ENCODE measurements around the gene IFNK. TPM values are rescaled to one million over a fixed set of nuclear protein-coding genes. Genes with fewer than 3 reads are reported as not detected.

The IFNK gene
- total and polyA plus RNA-seq, 5 donors from 2014 or later, result not detected

DNA sequence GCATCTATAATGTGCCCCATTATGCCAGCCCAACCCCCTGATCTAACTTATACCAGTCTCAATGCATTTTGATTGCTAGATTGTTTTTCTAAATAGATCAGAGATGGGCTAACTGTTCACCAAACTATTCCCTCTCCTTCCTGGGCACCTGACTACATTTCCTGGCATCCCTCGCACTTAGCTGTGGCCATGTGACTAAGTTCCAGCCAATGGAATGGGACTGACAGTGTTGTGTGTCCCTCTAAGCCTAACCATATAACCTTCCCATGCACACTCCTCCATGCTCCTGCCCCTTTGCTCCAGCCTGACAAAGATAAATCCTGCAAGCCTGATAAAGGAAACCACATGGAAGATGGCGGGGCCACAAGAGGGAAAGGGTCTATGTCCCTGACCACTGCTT is 12.3 kb upstream of the IFNK start:
- Mint-ChIP-seq H3K27ac (no peak overlapping the region), H3K36me3 (no peaks in the 10 kb centered on the region), H3K27me3 (no peaks in the 10 kb centered on the region), H3K9me3 (peaks cover 0 to 2% (median 0%) of the 10 kb centered on the region in 7 donors), H3K4me3 (no peak overlapping the region), H3K4me1 (peaks cover 0 to 2% (median 0%) of the 10 kb centered on the region in 4 donors)
- no peaks in the 10 kb centered on the region for H3K9me3 ChIP-seq (ENCODE audit: control insufficient read depth in 2 of 2, low read length in 2 of 2)
- H3K4me3 ChIP-seq (ENCODE audit: low read depth, low read length), result no peak overlapping the region
- H3K36me3 ChIP-seq (ENCODE audit: control insufficient read depth, insufficient read depth, low read length), result no peaks in the 10 kb centered on the region
- ATAC-seq (ENCODE audit: low read depth in 2 of 2) (no peak), DNase-seq (no peak)
- H3K4me1 ChIP-seq (ENCODE audit: control insufficient read depth, insufficient read depth, low read length, poor library complexity, severe bottlenecking), result no peaks in the 10 kb centered on the region
- no peak overlapping the region for H3K27ac ChIP-seq (ENCODE audit: insufficient read depth, low read length, poor library complexity, severe bottlenecking)
- no peaks in the 10 kb centered on the region for H3K27me3 ChIP-seq (ENCODE audit: control insufficient read depth, insufficient read depth, low read length)

DNA sequence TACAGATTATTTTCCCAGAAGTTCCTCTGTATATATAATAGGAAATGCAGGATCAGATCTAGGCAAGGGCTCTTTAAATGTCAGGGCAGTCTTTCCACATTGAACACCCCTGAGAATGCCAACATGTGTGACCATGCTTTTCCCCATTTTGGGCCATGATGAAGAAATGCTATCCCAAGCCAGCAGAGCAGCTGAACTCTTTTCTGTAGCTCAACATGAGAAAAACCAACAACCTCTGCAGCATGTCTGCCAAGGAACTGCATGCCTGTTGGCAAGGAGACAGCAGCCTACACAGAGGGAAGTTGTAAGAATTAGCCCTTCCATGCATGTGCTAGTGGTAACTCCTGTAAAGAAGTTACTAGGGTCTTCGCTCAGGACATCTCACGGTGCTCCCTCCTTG is 9.5 kb upstream of the IFNK start:
- H3K27ac Mint-ChIP-seq, result no peak overlapping the region
- Histone ChIP-seq H3K27me3 (ENCODE audit: control insufficient read depth, insufficient read depth, low read length) (no peaks in the 10 kb centered on the region), H3K27ac (ENCODE audit: insufficient read depth, low read length, poor library complexity, severe bottlenecking) (no peak overlapping the region), H3K9me3 (ENCODE audit: control insufficient read depth in 2 of 2, low read length in 2 of 2) (no peaks in the 10 kb centered on the region), H3K4me3 (ENCODE audit: low read depth, low read length) (no peak overlapping the region), H3K36me3 (ENCODE audit: control insufficient read depth, insufficient read depth, low read length) (no peaks in the 10 kb centered on the region), H3K4me1 (ENCODE audit: control insufficient read depth, insufficient read depth, low read length, poor library complexity, severe bottlenecking) (no peaks in the 10 kb centered on the region)
- ATAC-seq (ENCODE audit: low read depth in 2 of 2), result no peak
- H3K4me3 Mint-ChIP-seq, result no peak overlapping the region
- H3K27me3 Mint-ChIP-seq, result no peaks in the 10 kb centered on the region
- H3K36me3 Mint-ChIP-seq, result no peaks in the 10 kb centered on the region
- H3K4me1 Mint-ChIP-seq, result peaks cover 0 to 2% (median 0%) of the 10 kb centered on the region in 4 donors
- DNase-seq, result no peak
- H3K9me3 Mint-ChIP-seq, result peaks cover 0 to 2% (median 0%) of the 10 kb centered on the region in 7 donors

DNA sequence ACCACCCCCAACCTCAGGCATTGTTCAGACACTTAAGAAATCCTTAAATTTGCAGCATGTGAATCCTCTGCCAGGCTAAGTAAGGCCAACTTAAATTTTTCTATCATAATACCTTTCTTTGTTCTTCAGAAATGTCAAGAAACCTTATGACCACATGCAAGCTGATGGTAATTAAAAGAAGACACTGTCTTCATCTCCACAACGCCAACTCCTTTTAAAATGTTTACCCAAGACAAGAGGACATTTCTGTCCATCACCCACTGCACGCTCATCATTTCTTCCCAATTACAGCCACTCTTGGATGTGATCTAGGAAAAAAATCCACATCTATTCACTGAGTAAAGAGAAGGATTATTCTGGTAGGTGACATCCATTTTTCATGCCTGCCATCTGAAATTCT is 6.1 kb upstream of the IFNK start:
- no peaks in the 10 kb centered on the region for H3K27me3 ChIP-seq (ENCODE audit: control insufficient read depth, insufficient read depth, low read length)
- Mint-ChIP-seq H3K36me3 (peaks cover 3% of the 10 kb centered on the region), H3K27me3 (no peaks in the 10 kb centered on the region), H3K27ac (no peak overlapping the region), H3K4me1 (peaks cover 0 to 4% (median 0%) of the 10 kb centered on the region in 4 donors), H3K4me3 (no peak overlapping the region), H3K9me3 (no peaks in the 10 kb centered on the region)
- ATAC-seq (ENCODE audit: low read depth in 2 of 2) (no peak), DNase-seq (no peak)
- no peak overlapping the region for H3K4me3 ChIP-seq (ENCODE audit: low read depth, low read length)
- H3K9me3 ChIP-seq (ENCODE audit: control insufficient read depth in 2 of 2, low read length in 2 of 2), result no peaks in the 10 kb centered on the region
- no peaks in the 10 kb centered on the region for H3K36me3 ChIP-seq (ENCODE audit: control insufficient read depth, insufficient read depth, low read length)
- H3K4me1 ChIP-seq (ENCODE audit: control insufficient read depth, insufficient read depth, low read length, poor library complexity, severe bottlenecking), result no peaks in the 10 kb centered on the region
- no peak overlapping the region for H3K27ac ChIP-seq (ENCODE audit: insufficient read depth, low read length, poor library complexity, severe bottlenecking)

DNA sequence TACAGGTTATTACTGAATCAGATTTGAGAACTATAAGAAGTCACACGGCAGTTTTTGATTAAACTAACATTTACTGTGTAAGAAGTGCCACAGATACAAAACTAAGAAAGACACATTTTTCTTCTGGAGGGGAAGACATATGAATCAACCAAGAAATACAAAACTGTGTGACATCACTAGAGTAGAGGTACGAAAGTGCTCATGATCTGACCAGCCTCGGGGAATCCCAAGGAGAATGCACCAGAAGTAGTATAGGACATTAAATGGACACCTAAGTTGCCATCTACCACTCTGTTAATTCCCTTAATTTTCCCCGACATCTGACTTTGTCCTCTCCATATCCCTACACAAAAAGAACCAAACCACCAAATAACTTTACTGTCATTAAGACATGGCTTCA is 5.3 kb upstream of the IFNK start:
- ATAC-seq (ENCODE audit: low read depth in 2 of 2) (no peak), DNase-seq (no peak)
- Histone ChIP-seq H3K27me3 (ENCODE audit: control insufficient read depth, insufficient read depth, low read length) (no peaks in the 10 kb centered on the region), H3K4me1 (ENCODE audit: control insufficient read depth, insufficient read depth, low read length, poor library complexity, severe bottlenecking) (no peaks in the 10 kb centered on the region), H3K9me3 (ENCODE audit: control insufficient read depth in 2 of 2, low read length in 2 of 2) (no peaks in the 10 kb centered on the region), H3K36me3 (ENCODE audit: control insufficient read depth, insufficient read depth, low read length) (no peaks in the 10 kb centered on the region), H3K27ac (ENCODE audit: insufficient read depth, low read length, poor library complexity, severe bottlenecking) (no peak overlapping the region), H3K4me3 (ENCODE audit: low read depth, low read length) (no peak overlapping the region)
- H3K4me1 Mint-ChIP-seq, result peaks cover 0 to 4% (median 0%) of the 10 kb centered on the region in 4 donors
- H3K9me3 Mint-ChIP-seq, result no peaks in the 10 kb centered on the region
- peaks cover 3% of the 10 kb centered on the region for H3K36me3 Mint-ChIP-seq
- H3K4me3 Mint-ChIP-seq, result no peak overlapping the region
- no peak overlapping the region for H3K27ac Mint-ChIP-seq
- no peaks in the 10 kb centered on the region for H3K27me3 Mint-ChIP-seq

DNA sequence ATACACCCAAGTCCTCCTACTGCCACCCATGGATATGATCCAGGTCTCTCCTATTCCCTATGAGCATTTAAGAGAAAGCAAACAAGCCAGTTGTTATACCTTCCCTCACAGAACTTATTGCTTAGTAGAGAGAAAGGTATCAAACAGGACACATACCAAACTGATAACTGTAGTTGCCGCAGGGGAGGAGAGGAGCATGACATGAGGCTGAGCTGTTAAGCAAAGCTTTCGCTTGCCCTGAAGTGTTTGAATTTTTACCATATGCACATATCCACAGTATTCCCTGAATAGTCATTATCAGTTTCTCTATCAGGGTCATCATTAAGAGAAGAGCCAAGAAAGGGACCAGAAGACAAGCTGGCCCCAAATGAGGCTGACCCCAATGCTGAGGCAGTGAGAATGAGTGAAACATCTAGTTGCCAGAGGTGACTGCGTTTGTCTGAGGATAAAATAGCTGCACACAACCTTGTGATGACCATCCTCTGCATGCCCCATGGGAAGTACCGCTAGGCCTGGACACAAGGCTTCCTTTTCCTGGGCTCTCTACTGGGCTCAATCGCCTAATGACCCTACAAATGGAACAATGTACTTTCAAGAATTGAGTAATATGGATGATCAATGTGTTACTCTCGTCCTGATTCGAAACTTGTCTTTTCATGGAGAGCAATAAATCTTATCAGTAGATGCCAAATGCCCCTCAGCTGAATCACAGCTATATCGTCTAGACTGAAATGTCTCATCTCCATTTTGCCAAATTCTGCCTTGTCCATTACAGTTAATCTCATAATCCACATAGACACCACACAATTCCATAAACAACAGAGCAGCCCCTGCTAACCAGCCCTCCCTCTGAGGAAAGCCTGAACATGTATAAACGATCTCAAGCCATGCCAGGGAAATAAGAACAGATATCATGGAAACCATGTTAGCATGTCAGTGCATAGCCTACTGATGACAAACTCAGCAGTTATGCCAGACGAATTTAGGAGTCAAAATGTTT is 4.3 kb upstream of the IFNK start:
- no peaks in the 10 kb centered on the region for H3K27me3 Mint-ChIP-seq
- H3K9me3 Mint-ChIP-seq, result no peaks in the 10 kb centered on the region
- Histone ChIP-seq H3K4me1 (ENCODE audit: control insufficient read depth, insufficient read depth, low read length, poor library complexity, severe bottlenecking) (no peaks in the 10 kb centered on the region), H3K27ac (ENCODE audit: insufficient read depth, low read length, poor library complexity, severe bottlenecking) (no peak overlapping the region), H3K27me3 (ENCODE audit: control insufficient read depth, insufficient read depth, low read length) (peaks cover 4% of the 10 kb centered on the region), H3K9me3 (ENCODE audit: control insufficient read depth in 2 of 2, low read length in 2 of 2) (no peaks in the 10 kb centered on the region), H3K36me3 (ENCODE audit: control insufficient read depth, insufficient read depth, low read length) (no peaks in the 10 kb centered on the region), H3K4me3 (ENCODE audit: low read depth, low read length) (no peak overlapping the region)
- ATAC-seq (ENCODE audit: low read depth in 2 of 2), result no peak
- H3K27ac Mint-ChIP-seq, result no peak overlapping the region
- H3K36me3 Mint-ChIP-seq, result peaks cover 3% of the 10 kb centered on the region
- DNase-seq, result no peak
- no peak overlapping the region for H3K4me3 Mint-ChIP-seq
- H3K4me1 Mint-ChIP-seq, result peaks cover 0 to 4% (median 0%) of the 10 kb centered on the region in 4 donors

DNA sequence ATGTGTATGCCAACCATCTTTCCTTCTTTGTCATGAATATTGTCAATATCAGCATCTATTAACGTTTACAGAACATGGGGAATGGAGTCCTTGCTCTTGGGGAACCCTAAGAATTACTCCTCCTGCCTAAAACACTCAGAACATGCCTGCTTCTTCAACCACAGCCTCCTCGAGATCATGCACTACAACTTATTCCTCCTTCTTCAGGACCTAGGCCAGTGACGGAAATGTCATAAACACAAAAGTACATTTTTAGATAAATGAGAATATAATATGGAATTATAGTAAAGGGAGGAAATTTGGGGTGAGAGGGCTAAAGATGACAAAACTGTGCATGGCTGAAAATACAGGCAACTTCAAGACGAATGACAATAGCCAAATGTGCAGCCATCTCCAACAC is 3.1 kb upstream of the IFNK start:
- peaks cover 3% of the 10 kb centered on the region for H3K27me3 Mint-ChIP-seq
- H3K4me3 Mint-ChIP-seq, result no peak overlapping the region
- Histone ChIP-seq H3K27ac (ENCODE audit: insufficient read depth, low read length, poor library complexity, severe bottlenecking) (no peak overlapping the region), H3K4me3 (ENCODE audit: low read depth, low read length) (no peak overlapping the region), H3K4me1 (ENCODE audit: control insufficient read depth, insufficient read depth, low read length, poor library complexity, severe bottlenecking) (no peaks in the 10 kb centered on the region), H3K36me3 (ENCODE audit: control insufficient read depth, insufficient read depth, low read length) (no peaks in the 10 kb centered on the region), H3K27me3 (ENCODE audit: control insufficient read depth, insufficient read depth, low read length) (peaks cover 4% of the 10 kb centered on the region), H3K9me3 (ENCODE audit: control insufficient read depth in 2 of 2, low read length in 2 of 2) (no peaks in the 10 kb centered on the region)
- no peak overlapping the region for H3K27ac Mint-ChIP-seq
- ATAC-seq (ENCODE audit: low read depth in 2 of 2) (no peak), DNase-seq (no peak)
- peaks cover 3% of the 10 kb centered on the region for H3K36me3 Mint-ChIP-seq
- no peaks in the 10 kb centered on the region for H3K9me3 Mint-ChIP-seq
- H3K4me1 Mint-ChIP-seq, result peaks cover 0 to 4% (median 0%) of the 10 kb centered on the region in 4 donors

DNA sequence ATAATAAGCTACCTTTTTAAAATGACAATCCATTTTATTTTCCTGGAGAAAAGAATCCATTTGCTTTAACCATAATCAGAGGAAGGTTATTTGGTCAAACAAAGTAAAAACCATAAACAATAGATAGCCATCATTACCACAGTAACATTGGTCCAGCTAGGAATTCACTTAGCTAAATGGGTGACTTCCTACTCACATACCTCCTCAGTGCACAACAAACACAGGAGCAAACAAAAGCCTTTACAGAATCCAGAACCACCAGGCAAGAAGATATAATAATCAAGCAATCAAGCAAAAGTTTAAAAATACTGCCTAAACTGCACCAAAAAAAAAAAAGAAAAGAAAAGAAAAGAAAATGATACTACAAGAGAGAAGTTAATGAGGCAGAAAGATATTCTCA is 949 bp upstream of the IFNK start:
- Mint-ChIP-seq H3K27ac (no peak overlapping the region), H3K9me3 (no peaks in the 10 kb centered on the region), H3K4me1 (peaks cover 0 to 6% (median 1%) of the 10 kb centered on the region in 4 donors), H3K4me3 (no peak overlapping the region), H3K27me3 (peaks cover 25% of the 10 kb centered on the region), H3K36me3 (peaks cover 3% of the 10 kb centered on the region)
- no peak overlapping the region for H3K27ac ChIP-seq (ENCODE audit: insufficient read depth, low read length, poor library complexity, severe bottlenecking)
- ATAC-seq (ENCODE audit: low read depth in 2 of 2), result no peak
- H3K4me1 ChIP-seq (ENCODE audit: control insufficient read depth, insufficient read depth, low read length, poor library complexity, severe bottlenecking), result peaks cover 2% of the 10 kb centered on the region
- peaks cover 12% of the 10 kb centered on the region for H3K27me3 ChIP-seq (ENCODE audit: control insufficient read depth, insufficient read depth, low read length)
- H3K4me3 ChIP-seq (ENCODE audit: low read depth, low read length), result no peak overlapping the region
- no peaks in the 10 kb centered on the region for H3K36me3 ChIP-seq (ENCODE audit: control insufficient read depth, insufficient read depth, low read length)
- no peaks in the 10 kb centered on the region for H3K9me3 ChIP-seq (ENCODE audit: control insufficient read depth in 2 of 2, low read length in 2 of 2)
- DNase-seq, result no peak

DNA sequence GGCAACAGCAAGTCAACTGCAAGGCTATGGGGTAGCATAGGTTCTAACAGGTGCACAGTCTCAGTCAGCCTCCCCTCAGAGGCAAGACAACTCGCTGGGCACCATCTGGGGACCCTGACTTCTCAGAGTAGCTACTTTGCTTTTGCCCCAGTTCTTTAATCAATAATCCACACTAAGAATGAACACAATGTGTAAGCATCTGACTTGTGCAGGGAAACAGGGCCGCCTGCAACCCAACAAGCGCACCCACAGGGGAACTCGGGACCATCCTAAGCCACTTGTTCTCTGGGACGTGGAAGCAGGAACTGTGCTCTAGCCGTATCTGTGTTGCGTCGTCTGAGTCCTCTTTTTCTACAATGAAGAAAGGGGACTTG is 3.6 kb downstream of the IFNK start:
- H3K27me3 Mint-ChIP-seq, result peaks cover 41% of the 10 kb centered on the region
- H3K36me3 Mint-ChIP-seq, result no peaks in the 10 kb centered on the region
- H3K27me3 ChIP-seq (ENCODE audit: control insufficient read depth, insufficient read depth, low read length), result peaks cover 12% of the 10 kb centered on the region
- H3K4me1 Mint-ChIP-seq, result peaks cover 0 to 16% (median 2%) of the 10 kb centered on the region in 4 donors
- DNase-seq (no peak), ATAC-seq (ENCODE audit: low read depth in 2 of 2) (no peak)
- no peak overlapping the region for H3K4me3 ChIP-seq (ENCODE audit: low read depth, low read length)
- H3K9me3 ChIP-seq (ENCODE audit: control insufficient read depth in 2 of 2, low read length in 2 of 2), result no peaks in the 10 kb centered on the region
- H3K4me1 ChIP-seq (ENCODE audit: control insufficient read depth, insufficient read depth, low read length, poor library complexity, severe bottlenecking), result peaks cover 18% of the 10 kb centered on the region
- no peaks in the 10 kb centered on the region for H3K9me3 Mint-ChIP-seq
- H3K27ac Mint-ChIP-seq, result no peak overlapping the region
- H3K27ac ChIP-seq (ENCODE audit: insufficient read depth, low read length, poor library complexity, severe bottlenecking), result no peak overlapping the region
- peak overlapping the region; percentile 75 to 93 (median 90) for H3K4me3 Mint-ChIP-seq
- H3K36me3 ChIP-seq (ENCODE audit: control insufficient read depth, insufficient read depth, low read length), result no peaks in the 10 kb centered on the region

Measured in CD4-positive, CD25-positive, alpha-beta regulatory T cell (primary cell).